Stimulated activated CD8-positive, alpha-beta memory T cell treated with anti-CD3 and anti-CD28 coated beads, Interleukin-7, amount 100 ng/mL, for 24 hours (primary cell): Measurements from ENCODE around the gene XAF1.
"Not testable (repeated sequence)": the region's sequence is repeated elsewhere in the genome, so short reads cannot be mapped to it uniquely, and the experiment has no call there.

ENCODE experiments used
- DNase-seq: peaks from one replicate; pipeline ENCODE4 v3.0.0-alpha.2; 2020; ENCODE audit warnings: low read depth

The XAF1 gene

GRCh38 chr17:6800422-6801027 lies 44.7 kb downstream of the XAF1 start:
- no peak for DNase-seq

DNA sequence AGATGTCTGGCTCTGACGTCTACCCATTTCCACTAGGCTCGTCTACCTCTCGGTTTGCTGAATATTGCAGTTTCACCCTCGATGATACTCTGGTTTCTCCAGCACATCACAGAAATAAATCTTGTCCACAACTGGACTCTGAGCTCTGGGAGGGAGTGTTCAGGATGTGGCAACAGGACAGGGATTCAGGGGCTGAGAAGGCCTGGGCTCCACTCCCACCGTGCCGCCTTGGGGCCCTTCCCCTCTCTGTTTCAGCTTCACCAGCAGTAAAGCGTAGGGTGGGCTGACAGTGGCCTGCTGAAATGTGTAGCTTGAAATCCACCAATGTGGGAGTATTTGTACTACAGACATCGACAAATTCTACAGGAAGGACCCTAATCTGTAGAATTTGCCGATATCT lies 55.7 kb downstream of the XAF1 start:
- DNase-seq: no peak

GRCh38 chr17:6812295-6812694 lies 56.4 kb downstream of the XAF1 start:
- DNase-seq: no peak

DNA sequence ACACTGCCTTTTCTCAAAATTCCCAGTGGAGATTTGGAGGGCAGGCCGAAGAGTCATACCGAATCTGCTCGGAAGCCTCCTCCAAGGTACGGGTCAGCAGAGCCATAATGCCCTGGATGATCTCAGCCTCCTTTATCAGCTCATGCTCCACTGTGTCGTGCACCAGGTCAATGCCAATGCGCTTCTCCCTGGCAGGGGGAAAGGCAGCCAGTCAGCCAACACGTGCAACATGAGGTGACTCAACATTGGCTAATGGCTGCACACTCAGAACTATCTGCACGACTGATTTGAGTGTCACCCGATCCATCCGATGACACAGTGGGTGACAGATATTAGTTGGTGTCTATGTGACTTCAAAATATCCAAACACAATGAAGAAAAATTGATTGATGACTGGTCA lies 59.9 kb downstream of the XAF1 start:
- no peak for DNase-seq

- not testable (repeated sequence) for DNase-seq
Measured at GRCh38 chr17:6816368-6816767, 60.5 kb downstream of the XAF1 start.

GRCh38 chr17:6818938-6819337 lies 63.1 kb downstream of the XAF1 start:
- DNase-seq: no peak

GRCh38 chr17:6823011-6823442 lies 67.2 kb downstream of the XAF1 start:
- DNase-seq: no peak
